Panc1 (cell line): ENCODE data around the gene PJA1.

Experiments
- POLR2AphosphoS5 ChIP-seq: IDR thresholded peaks from 2 replicates; pipeline ENCODE4 v1.6.1; 2012; ENCODE audit warnings: mild to moderate bottlenecking, low read depth, low read length, moderate library complexity
- SIN3A ChIP-seq: IDR thresholded peaks from 2 replicates; pipeline ENCODE4 v1.6.1; 2012; ENCODE audit warnings: low read depth, mild to moderate bottlenecking, low read length, moderate library complexity, borderline replicate concordance; ENCODE audit not compliant: insufficient read depth
- TCF7L2 ChIP-seq: IDR thresholded peaks from 2 replicates; pipeline ENCODE4 v1.6.1; 2011; ENCODE audit warnings: mild to moderate bottlenecking, low read depth, low read length, inconsistent platforms
- TF ChIP-seq, protein P1 (sequence below): fragments of 450-650 bp; IDR thresholded peaks from 2 replicates; pipeline ENCODE4 v1.5.1; 2017; ENCODE audit warnings: mild to moderate bottlenecking
- TF ChIP-seq, protein P2 (sequence below), 2 experiments: IDR thresholded peaks; 2 replicates each; pipeline ENCODE4 v1.6.1; 2011 to 2012; ENCODE audit warnings: low read depth in 2 of 2, control low read depth in 1 of 2, low read length in 1 of 2, mild to moderate bottlenecking in 1 of 2, moderate library complexity in 1 of 2; ENCODE audit not compliant: insufficient read depth in 1 of 2

DNA sequence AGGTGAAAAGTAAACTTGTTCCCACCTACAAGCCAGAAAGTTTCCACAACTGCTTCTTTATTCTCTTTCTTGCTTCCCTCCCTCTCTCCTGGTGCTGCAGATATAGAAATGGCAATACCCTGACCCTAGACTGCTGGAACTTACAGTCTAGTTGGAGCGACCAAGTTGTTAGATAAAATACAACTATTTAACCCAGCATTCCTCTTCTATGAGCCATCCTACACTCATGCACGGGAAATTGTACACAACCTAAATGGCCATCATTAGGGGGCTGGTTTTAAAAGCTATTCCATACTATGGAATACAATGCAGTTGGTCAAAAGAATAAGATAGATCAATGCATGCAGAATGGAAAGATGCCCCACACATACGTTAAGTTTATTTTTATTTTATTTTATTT is 41.1 kb downstream of the PJA1 start:
- TF ChIP-seq, protein P1, sequence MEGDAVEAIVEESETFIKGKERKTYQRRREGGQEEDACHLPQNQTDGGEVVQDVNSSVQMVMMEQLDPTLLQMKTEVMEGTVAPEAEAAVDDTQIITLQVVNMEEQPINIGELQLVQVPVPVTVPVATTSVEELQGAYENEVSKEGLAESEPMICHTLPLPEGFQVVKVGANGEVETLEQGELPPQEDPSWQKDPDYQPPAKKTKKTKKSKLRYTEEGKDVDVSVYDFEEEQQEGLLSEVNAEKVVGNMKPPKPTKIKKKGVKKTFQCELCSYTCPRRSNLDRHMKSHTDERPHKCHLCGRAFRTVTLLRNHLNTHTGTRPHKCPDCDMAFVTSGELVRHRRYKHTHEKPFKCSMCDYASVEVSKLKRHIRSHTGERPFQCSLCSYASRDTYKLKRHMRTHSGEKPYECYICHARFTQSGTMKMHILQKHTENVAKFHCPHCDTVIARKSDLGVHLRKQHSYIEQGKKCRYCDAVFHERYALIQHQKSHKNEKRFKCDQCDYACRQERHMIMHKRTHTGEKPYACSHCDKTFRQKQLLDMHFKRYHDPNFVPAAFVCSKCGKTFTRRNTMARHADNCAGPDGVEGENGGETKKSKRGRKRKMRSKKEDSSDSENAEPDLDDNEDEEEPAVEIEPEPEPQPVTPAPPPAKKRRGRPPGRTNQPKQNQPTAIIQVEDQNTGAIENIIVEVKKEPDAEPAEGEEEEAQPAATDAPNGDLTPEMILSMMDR, result no peak
- TF ChIP-seq, protein P2, sequence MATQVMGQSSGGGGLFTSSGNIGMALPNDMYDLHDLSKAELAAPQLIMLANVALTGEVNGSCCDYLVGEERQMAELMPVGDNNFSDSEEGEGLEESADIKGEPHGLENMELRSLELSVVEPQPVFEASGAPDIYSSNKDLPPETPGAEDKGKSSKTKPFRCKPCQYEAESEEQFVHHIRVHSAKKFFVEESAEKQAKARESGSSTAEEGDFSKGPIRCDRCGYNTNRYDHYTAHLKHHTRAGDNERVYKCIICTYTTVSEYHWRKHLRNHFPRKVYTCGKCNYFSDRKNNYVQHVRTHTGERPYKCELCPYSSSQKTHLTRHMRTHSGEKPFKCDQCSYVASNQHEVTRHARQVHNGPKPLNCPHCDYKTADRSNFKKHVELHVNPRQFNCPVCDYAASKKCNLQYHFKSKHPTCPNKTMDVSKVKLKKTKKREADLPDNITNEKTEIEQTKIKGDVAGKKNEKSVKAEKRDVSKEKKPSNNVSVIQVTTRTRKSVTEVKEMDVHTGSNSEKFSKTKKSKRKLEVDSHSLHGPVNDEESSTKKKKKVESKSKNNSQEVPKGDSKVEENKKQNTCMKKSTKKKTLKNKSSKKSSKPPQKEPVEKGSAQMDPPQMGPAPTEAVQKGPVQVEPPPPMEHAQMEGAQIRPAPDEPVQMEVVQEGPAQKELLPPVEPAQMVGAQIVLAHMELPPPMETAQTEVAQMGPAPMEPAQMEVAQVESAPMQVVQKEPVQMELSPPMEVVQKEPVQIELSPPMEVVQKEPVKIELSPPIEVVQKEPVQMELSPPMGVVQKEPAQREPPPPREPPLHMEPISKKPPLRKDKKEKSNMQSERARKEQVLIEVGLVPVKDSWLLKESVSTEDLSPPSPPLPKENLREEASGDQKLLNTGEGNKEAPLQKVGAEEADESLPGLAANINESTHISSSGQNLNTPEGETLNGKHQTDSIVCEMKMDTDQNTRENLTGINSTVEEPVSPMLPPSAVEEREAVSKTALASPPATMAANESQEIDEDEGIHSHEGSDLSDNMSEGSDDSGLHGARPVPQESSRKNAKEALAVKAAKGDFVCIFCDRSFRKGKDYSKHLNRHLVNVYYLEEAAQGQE (IDR thresholded peaks at IDR 0.05; ENCODE audit: insufficient read depth in 1 of 2, low read depth in 2 of 2, low read length in 1 of 2), result no peak
- TF ChIP-seq POLR2AphosphoS5, result no peak
- TF ChIP-seq SIN3A, result no peak
- no peak for TF ChIP-seq TCF7L2
